Esophagus muscularis mucosa (tissue), 3 donors: ENCODE results near the gene SPAG16.

ENCODE experiments used
- CTCF ChIP-seq, 3 experiments: fragments of 200-600 bp in 2 of 3; fragments of 450-650 bp in 1 of 3; sonication (generic) in 2 of 3; IDR thresholded peaks; one replicate each; pipeline ENCODE4 v1.5.1; 2017 to 2019; ENCODE audit warnings: antibody characterized with exemption in 3 of 3, mild to moderate bottlenecking in 2 of 3, moderate library complexity in 1 of 3
- POLR2AphosphoS5 ChIP-seq, 2 donors: sonication (generic); formaldehyde crosslinking; IDR thresholded peaks; one replicate each; pipeline ENCODE4 v1.6.1; 2017; ENCODE audit warnings: antibody characterized with exemption in 2 of 2

GRCh38 chr2:214107726-214108125 lies 823.5 kb downstream of the SPAG16 start:
- TF ChIP-seq CTCF (IDR thresholded peaks at IDR 0.05) = no peak
- no peak for TF ChIP-seq POLR2AphosphoS5 (IDR thresholded peaks at IDR 0.05)
